Cerebellar cortex (tissue), 1 donor: ENCODE results near the gene KCNMA1.

Source experiments
- DNase-seq: peaks from one replicate; pipeline ENCODE4 v3.0.0-alpha.2; 2015; ENCODE audit warnings: low spot score

KCNMA1 gene

DNA sequence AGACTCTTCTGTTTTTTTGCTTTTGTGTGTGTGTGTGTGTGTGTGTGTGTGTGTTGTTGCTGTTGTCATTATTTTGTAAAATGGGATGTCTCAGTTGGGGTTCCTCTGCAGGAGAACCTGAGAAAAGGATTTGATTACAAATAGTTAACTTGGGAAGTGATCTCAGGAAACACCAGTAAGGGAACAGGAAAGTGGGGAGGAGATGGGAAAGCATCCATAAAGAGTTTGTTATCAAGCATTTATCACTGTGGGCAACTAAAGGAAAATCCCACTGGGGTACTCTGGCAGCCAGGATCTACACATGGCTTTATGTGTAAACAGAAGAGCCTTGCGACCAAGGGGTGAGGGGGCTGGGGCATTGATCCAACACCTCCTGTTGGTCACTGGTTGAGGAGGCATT lies 485.4 kb downstream of the KCNMA1 start:
- no peak for DNase-seq

- DNase-seq: no peak
Measured at GRCh38 chr10:77151408-77151807, 486.2 kb downstream of the KCNMA1 start.

GRCh38 chr10:77149706-77150105 lies 487.9 kb downstream of the KCNMA1 start:
- DNase-seq: no peak

- DNase-seq: no peak
Measured at GRCh38 chr10:77149001-77149400, 488.6 kb downstream of the KCNMA1 start.

DNA sequence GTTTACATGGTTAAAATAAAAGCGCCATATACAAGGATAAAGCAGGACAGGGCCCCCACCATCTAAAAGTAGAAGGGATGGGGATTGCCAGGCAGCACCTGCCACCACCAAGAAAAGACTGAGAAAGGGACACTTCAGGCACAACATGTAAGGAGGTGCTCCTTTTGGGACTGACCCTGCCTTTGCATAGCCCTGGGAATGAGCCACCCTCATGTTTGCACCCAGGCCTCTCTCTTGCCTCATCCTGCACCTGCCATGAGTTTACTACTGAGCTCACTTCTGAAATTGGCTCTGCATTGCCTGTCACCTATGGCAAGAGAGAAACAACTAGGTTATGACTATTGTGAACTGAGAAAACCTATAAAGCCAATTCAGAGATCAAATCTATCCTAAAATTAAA lies 489.7 kb downstream of the KCNMA1 start:
- DNase-seq: no peak

DNA sequence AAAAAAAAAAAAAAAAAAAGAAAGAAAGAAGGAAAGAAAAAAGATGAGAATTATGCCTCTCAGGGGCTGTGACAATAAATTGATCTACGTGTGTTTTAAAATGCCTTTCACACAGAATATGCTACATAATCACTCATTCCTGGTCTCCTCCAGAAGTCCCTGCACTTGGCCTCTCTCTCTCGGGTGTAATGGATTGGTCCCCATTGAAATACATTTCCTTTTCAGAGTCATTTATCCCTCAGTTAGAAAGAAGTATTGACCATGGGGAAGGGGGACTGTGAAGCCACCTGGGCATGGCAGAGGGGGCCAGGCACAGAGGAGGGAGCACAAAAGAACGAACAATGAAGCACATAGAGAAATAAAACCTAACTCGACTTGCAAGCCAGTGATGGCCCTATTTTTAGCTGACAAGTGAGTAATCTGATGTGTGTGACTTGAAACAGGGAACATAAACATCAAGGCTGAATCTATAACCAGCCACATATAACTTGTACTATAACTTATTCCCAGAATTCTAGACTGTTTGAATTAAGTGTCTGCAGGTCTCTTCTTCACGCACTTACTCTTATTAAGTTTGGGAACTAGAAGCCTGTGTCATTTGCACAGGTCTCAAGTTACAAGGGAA lies 490.8 kb downstream of the KCNMA1 start:
- no peak for DNase-seq

- DNase-seq: no peak
Measured at GRCh38 chr10:77144656-77145055, 493.0 kb downstream of the KCNMA1 start.

GRCh38 chr10:77139252-77140160 lies 498.1 kb downstream of the KCNMA1 start:
- DNase-seq: no peak

DNA sequence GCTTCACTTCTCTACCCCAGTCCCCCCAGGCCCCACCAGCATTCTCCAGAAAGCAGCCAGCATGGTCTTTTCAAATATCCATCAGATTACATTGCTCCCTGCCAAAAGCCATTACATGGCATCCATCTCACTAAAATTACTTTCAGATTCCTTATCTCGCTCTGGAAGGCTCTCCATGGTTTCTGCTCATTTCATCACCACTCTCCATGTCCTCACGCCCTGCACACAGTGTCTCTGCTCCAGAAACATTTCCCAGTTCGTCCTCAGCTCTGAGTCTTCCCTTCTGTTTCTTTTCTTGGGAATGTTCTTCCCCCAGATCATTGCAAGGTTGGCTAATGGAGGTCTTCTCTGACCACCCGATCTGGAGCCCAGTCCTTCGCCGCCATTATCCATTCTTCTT lies 499.1 kb downstream of the KCNMA1 start:
- no peak for DNase-seq

DNA sequence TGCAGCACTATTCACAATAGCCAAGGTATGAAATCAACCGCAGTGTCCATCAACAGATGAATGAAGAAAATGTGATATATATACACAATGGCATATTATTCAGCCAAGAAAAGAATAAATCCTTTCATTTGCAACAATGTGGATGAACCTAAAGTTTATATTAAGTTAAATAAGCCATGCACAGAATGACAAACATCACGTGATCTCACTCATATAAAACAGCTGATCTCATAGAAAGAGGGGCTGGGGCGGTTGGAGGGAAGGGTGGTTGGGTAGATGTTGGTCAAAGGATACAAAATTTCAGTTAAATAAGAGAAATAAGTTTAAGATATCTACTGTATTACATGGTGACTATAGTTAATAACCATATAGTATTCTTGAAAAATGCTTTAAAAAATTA lies 502.1 kb downstream of the KCNMA1 start:
- no peak for DNase-seq

GRCh38 chr10:77131214-77131613 lies 506.4 kb downstream of the KCNMA1 start:
- DNase-seq: no peak

GRCh38 chr10:77127243-77127642 lies 510.4 kb downstream of the KCNMA1 start:
- DNase-seq: no peak

- DNase-seq: no peak
Measured at GRCh38 chr10:77125231-77125630, 512.4 kb downstream of the KCNMA1 start.

DNA sequence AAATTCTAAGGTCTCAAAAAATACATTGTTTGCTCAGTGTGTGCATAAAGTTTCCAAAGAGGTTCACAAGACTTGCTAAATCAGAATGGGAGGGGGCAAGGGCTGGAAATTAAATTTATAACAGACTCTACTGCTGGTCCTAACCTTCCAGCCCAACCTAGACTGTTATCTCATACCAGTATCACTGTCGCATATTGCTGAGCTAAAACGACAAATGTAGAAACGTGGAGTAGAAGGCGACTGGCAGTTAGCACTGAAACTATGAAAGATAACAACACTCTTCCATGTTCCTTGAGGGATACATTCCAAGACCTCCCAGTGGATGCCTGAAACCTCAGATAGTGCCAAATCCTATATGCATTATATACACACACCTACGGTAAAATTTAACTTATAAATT lies 514.3 kb downstream of the KCNMA1 start:
- DNase-seq: no peak

DNA sequence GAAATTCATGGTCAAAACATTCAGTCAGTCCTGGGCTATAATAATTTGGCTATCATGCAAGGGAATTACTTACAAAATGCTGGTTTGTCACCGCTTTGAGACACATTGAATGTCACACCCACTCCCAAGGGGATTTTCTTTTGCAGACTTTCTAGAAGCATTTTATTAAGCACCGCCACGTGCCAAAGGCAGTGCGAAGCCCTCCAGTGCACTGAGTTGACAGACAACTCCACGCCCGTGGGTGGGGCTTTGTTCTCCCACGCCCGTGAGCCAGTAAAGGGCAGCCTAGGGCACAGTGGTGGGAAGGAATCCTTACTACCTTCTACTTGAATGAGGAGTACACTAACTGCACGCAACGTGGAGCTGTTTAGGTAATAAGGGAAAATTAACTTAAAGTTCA lies 515.8 kb downstream of the KCNMA1 start:
- no peak for DNase-seq

- no peak for DNase-seq
Measured at GRCh38 chr10:77120666-77121376, 516.8 kb downstream of the KCNMA1 start.

DNA sequence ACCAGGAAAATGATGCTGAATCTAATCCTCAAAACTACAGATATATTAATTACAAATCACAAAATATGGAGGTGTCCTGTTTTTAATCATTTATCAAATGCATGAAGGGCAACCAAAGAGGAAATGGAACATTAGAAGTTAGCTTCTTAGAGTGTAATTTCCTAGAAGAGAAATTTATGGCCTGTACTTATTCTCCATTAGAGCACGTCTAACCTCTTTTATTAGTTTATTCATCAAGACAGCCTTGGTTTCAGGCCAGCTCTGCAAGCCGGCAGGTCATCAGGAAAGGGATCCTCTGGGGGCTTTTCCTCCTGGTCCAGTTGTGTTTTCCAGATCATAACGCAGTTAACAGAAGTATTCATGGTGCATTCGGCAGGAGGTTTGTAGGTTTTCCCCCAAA lies 517.6 kb downstream of the KCNMA1 start:
- DNase-seq: no peak

- no peak for DNase-seq
Measured at GRCh38 chr10:77118603-77119282, 518.9 kb downstream of the KCNMA1 start.

DNA sequence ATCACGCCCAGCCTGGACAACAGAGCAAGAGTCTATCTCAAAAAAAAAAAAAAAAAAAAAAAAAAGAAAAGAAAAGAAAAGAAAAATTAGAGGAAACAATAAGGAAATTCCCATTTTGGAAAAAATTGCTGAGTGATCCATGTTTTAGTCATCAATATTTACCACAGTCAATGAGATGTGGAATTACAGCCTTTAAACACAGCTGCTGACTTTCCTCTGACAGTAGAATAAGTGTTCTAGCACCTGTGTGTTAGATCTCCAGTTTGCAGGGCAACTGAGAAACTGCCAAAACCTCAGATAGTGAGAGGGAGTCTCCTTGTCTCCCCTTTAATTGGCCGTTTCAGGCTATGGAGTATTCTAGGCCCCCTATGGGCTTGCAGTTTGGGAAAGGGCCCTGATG lies 520.1 kb downstream of the KCNMA1 start:
- DNase-seq: no peak

DNA sequence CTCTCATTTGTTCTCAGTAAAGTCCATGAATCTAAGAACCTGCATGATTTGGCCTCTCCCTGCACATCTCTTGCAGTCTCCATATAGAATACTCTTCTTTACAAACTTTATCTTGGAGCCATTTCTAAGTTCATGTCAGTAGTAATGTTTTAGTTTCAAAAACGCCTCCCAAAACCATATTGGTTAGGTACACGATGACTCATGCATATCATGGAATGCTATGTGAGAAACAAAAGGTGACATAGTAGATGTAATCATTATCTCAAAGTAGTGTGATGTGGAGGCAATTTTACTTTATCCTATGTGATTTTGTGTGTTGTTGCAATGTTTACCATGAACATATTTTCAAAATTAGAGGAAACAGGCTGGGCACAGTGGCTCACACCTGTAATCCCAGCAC lies 520.7 kb downstream of the KCNMA1 start:
- no peak for DNase-seq

DNA sequence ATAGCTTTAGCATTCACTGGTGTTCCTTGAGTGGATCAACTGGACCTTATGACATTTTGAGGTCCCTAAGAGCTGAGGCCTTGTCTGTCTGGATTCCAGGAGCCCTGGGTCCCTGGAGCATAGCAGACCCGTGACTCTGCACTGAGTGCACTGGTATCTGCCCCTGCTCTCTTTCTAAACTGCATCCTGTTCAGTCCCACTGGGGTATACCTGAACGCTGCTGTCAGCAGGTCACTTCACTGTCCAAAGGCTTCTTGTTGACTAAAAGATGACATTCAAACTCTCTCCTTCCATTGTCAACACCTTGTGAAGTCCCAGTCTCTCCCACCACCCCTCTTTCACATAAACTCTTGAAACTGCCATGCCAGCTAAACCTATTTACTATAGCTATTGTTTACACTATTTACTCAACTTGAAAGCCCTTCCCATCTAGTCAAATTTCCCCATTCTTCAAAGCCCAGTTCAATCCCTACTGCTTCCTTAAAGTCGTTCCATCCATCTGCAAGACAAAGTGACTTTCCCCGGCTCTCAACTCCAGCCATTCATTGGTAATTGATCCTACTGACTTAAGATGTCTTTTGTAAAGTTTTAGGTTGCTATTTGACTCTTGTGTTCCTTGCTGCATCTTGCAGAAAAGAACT lies 523.3 kb downstream of the KCNMA1 start:
- DNase-seq: no peak
